EL (cell line): ENCODE data around the gene LRRC37A3.
"Not testable (repeated sequence)": the region's sequence is repeated elsewhere in the genome, so short reads cannot be mapped to it uniquely, and the experiment has no call there.

Source experiments
- DNase-seq: peaks from one replicate; pipeline ENCODE4 v3.0.0-alpha.2; 2016

LRRC37A3 gene

DNA sequence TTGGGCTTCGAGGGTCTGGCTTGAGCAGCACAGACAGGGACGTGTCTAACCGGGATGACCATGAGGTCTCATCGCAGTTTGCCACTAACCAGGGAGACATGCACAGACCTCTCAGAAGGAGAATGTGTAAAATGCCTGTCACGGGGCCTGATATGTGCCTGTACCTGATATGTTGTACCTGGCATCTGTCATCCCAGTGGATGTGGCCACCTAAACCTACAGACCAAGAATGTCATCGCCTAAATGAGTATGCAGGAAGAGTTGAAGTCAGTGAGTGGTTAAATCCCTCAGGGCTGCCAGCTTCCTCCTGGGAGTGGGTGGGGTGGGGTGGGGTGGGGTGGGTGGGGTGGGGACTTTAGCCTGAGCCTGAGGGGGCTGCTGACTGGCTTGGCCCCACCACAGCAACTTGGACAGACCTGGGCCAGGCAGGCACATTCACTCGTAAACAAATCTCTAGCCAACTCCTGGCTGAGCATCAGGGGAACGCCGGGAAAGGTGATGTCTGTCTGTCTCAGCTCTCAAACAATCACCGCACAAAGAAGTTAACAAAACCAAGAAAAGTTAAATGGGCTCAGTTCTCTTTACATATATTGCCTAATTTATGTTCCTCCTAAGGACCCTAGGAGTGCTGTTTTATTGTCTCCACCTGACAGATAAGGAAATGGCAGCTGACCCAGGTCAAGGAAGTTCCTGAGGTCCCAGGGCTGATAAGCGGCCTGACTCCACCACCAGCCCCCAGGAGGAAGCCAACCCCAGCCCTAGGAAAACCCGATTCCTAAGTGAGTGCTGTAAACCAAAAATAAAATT lies 89.3 kb downstream of the LRRC37A3 start:
- not testable (repeated sequence) for DNase-seq

DNA sequence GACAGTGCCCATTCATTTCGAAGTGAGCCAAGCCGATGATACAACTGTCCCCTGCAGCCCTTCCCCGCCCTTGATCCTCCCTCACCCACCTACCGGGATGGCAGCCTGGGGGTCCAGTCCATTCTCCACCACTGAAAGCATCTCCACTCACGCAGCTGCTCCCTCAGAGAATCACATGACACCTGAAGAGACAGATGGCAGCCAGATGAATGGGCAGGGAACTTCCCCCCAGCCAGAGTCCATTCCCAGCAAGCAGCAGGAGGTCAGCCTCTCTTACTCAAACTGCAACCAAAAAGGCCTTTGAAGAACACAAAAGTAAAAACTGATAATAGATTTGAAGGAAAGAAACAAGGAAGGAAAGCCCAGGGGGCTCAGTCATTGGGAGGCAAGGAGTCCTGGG lies 90.2 kb downstream of the LRRC37A3 start:
- not testable (repeated sequence) for DNase-seq

DNA sequence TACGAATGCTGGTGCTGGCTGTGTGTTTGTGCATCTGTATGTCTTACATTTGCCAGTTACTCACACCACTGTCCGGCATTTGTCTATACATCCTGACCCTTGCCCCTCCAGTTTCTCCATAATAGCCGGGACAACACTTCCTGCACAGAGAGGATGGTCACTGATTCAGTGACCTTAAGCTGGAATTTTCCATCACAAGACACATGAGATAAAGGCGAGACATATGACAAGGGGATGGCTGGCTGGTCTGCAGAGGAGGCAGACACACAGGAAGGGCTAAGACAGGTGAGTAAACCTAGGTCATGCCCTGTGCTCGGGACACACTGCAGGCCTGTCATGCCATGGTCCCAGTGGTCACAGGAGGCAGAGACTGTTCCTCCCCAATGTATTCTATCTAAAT lies 100.4 kb downstream of the LRRC37A3 start:
- DNase-seq = not testable (repeated sequence)

DNA sequence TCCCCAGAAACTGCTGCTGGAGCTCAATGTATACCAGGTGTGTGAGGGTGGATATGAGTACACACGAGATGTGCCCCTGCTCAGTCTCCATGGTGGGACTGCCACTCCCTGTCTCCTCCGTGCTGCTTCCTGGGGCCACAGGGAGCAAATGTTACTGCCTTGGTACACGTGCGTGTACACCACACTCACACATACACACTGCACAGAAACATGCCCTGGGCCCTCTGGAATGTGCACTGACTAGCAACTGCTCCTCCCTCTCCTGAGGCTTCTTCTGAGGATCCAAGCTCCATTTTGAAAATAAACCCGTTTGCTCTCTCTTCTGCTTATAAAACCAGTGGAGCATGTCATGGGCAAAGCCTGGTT lies 103.5 kb downstream of the LRRC37A3 start:
- not testable (repeated sequence) for DNase-seq

GRCh38 chr17:64814993-64815832 lies 104.1 kb downstream of the LRRC37A3 start:
- peak; percentile 87 for DNase-seq

DNA sequence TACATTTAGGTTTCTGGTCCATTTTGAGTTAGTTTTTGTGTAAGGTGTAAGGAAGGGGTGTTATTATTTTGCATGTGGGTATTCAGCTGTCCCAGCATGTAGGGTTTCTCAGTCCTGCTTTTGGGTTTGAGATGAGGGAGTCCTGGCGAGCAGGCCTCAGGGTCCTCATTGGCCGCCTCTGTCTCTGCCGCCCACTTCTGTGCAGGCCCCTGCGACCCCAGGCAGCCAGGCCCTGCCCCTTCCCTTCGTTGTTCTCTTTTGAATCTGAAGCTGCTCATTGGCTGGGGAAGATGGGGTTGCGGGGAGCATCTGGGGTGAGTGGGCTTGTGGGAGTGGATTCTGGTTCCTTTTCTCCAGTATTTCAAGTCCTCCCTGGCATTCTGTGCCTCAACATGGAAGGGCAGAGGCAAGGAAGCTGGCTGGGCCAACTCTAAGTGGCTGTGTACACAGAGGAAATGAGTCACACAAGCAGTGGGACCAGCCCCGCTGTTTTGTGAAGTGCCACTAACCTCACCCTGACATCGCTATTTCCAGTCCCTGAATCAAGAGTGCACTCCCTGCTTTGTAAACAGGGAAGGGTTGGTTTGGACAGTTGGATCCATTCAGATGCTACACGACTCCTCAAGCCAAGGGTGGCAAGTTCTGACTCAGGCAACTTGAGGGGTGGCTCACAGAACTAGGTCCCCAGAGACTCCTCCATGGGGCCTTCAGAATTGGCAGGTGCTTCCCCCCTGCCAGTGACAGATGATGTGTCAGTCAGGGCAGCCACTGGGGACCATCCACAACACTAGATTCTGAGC lies 110.9 kb downstream of the LRRC37A3 start:
- DNase-seq = peak; percentile 81
